Body of pancreas (tissue), 4 donors: ENCODE results near the gene TCN2. TPM values are rescaled to one million over a fixed set of nuclear protein-coding genes. Genes with fewer than 3 reads are reported as not detected.
A peak's percentile ranks its signal among the peaks of the same experiment; 100 is the strongest.

Source experiments
- ATAC-seq: fragments of 150-250 bp; one replicate; pipeline ENCODE4 v1.9.1; 2016
- DNase-seq, 4 donors: peaks; one replicate each; pipeline ENCODE4 v3.0.0-alpha.2; 2019
- H3K27ac ChIP-seq, 4 donors: fragments of 200-600 bp; sonication (generic); 1 replicate in 3 of 4; 2 replicates in 1 of 4; pipeline versions ENCODE4 v1.5.1 to v1.6.1; 2016 to 2019; ENCODE audit warnings: mild to moderate bottlenecking in 1 of 4, mixed read lengths in 1 of 4, moderate library complexity in 1 of 4
- H3K27me3 ChIP-seq, 2 donors: fragments of 200-600 bp; sonication (generic); one replicate each; pipeline ENCODE4 v1.6.0; 2016; ENCODE audit warnings: mild to moderate bottlenecking in 1 of 2
- H3K36me3 ChIP-seq, 2 donors: fragments of 200-600 bp; sonication (generic); replicated peaks in 1 of 2; 2 replicates each; pipeline ENCODE4 v1.5.1; 2016; ENCODE audit warnings: low read depth in 2 of 2; ENCODE audit not compliant: insufficient read depth in 1 of 2
- H3K4me1 ChIP-seq: fragments of 200-600 bp; sonication (generic); one replicate; pipeline ENCODE4 v1.6.0; 2016
- H3K4me3 ChIP-seq, 2 donors: fragments of 200-600 bp; sonication (generic); 1 replicate in 1 of 2; 2 replicates in 1 of 2; pipeline ENCODE4 v1.5.1; 2016 to 2019
- H3K9me3 ChIP-seq, 3 donors: fragments of 200-600 bp; sonication (generic); 1 replicate in 2 of 3; 2 replicates in 1 of 3; pipeline ENCODE4 v1.5.1; 2016
- POLR2A ChIP-seq, 3 donors: fragments of 450-650 bp; IDR thresholded peaks; one replicate each; pipeline ENCODE4 v1.6.1; 2016; ENCODE audit warnings: antibody characterized with exemption in 3 of 3, mild to moderate bottlenecking in 2 of 3
- WGBS, 2 donors: methylation state at CpG; one replicate each; pipeline ENCODE4 v1.1.5; 2017; 5-methylcytosine and 5-hydroxymethylcytosine counted together
- intact Hi-C: fragments of 100-400 bp; cut with DNase I; formaldehyde crosslinking; loops from one replicate; pipeline ENCODE4 v1.15.1; 2023
- total RNA-seq, 2 donors: library from RNA; depleted of rRNA; stranded (reverse); fragments of >200 nt; gene quantifications; one replicate each; pipeline ENCODE4 v1.1.0, GENCODE V29; 2016
- TF ChIP-seq, protein P1 (sequence below), 7 experiments: fragments of 450-650 bp in 4 of 7; fragments of 200-600 bp in 3 of 7; sonication (generic) in 3 of 7; IDR thresholded peaks; one replicate each; pipeline ENCODE4 v1.5.1; 2016 to 2019; ENCODE audit warnings: antibody characterized with exemption in 7 of 7

TCN2 gene
- total RNA-seq, 2 donors from 2014 or later, result 14.8 to 16.3 TPM

DNA sequence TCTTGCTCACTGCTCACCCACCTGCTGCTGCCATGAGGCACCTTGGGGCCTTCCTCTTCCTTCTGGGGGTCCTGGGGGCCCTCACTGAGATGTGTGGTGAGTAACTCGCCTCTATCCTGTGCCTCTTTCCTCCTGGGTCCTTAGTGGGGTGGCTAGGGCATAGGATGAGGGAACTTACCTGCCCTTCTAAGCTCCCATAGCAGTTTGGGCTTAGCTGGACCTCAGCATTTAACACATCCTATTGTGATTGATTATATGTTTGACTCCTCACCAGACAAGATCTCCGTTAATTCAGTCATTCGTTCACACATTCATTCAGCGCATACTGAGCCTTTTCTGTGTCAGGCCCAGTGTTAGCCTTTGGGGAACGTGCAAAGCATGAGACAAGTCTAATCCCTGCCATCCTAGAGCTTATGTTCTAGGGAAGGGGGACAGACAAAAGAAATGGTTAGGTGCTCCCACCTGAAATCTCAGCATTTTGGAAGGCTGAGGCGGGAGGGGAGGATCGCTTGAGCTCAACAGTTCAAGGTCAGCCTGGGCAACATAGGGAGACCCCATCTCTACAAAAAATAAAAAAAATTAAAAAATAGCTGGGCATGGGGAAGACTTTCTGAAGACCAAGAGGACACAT is 441 bp downstream of the TCN2 start:
- no peaks in the 10 kb centered on the region for H3K27me3 ChIP-seq
- H3K9me3 ChIP-seq, result no peaks in the 10 kb centered on the region
- peak overlapping the region in 1 of 2 donors; percentile 34 for H3K4me3 ChIP-seq
- WGBS, 2 donors, result 65 to 74% methylated on average over 7 of the region's 7 CpGs
- H3K36me3 ChIP-seq, result no peaks in the 10 kb centered on the region
- DNase-seq, result no peak
- peaks cover 25% of the 10 kb centered on the region for H3K4me1 ChIP-seq
- TF ChIP-seq, protein P1, sequence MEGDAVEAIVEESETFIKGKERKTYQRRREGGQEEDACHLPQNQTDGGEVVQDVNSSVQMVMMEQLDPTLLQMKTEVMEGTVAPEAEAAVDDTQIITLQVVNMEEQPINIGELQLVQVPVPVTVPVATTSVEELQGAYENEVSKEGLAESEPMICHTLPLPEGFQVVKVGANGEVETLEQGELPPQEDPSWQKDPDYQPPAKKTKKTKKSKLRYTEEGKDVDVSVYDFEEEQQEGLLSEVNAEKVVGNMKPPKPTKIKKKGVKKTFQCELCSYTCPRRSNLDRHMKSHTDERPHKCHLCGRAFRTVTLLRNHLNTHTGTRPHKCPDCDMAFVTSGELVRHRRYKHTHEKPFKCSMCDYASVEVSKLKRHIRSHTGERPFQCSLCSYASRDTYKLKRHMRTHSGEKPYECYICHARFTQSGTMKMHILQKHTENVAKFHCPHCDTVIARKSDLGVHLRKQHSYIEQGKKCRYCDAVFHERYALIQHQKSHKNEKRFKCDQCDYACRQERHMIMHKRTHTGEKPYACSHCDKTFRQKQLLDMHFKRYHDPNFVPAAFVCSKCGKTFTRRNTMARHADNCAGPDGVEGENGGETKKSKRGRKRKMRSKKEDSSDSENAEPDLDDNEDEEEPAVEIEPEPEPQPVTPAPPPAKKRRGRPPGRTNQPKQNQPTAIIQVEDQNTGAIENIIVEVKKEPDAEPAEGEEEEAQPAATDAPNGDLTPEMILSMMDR (IDR thresholded peaks at IDR 0.05), result no peak
- no peak for TF ChIP-seq POLR2A (IDR thresholded peaks at IDR 0.05)
- peak overlapping the region; percentile 75 to 86 (median 80) for H3K27ac ChIP-seq
- peak; percentile 5 for ATAC-seq
- intact Hi-C loops, result no loop called here

DNA sequence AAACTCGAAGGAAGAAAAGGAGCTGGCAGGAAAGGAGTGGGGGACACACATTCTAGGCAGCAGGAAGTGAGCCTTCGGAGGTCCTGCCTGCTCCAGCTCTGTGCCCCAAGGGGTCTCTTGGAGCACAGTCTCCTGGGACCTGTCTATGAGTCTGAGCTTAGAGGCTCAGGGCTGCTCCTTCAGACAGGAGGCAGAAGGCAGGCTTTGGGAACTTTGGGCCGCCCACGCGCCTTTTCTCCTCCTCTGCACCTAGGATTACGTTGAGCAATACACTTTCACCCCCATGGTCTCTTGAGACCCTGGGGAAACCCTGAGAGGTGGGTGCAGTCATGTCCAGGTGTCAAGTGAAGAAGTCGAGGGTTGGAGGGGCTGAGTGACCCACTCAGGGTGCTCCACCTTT is 965 bp downstream of the TCN2 start:
- WGBS, 2 donors, result 74 to 80% methylated on average over 4 to 7 of the region's 7 CpGs
- Histone ChIP-seq H3K9me3 (no peaks in the 10 kb centered on the region), H3K4me1 (peaks cover 25% of the 10 kb centered on the region), H3K27ac (no peak overlapping the region), H3K4me3 (no peak overlapping the region), H3K36me3 (no peaks in the 10 kb centered on the region), H3K27me3 (no peaks in the 10 kb centered on the region)
- no peak for DNase-seq
- intact Hi-C loops, result no loop called here
- TF ChIP-seq POLR2A (IDR thresholded peaks at IDR 0.05), result no peak
- ATAC-seq, result no peak

DNA sequence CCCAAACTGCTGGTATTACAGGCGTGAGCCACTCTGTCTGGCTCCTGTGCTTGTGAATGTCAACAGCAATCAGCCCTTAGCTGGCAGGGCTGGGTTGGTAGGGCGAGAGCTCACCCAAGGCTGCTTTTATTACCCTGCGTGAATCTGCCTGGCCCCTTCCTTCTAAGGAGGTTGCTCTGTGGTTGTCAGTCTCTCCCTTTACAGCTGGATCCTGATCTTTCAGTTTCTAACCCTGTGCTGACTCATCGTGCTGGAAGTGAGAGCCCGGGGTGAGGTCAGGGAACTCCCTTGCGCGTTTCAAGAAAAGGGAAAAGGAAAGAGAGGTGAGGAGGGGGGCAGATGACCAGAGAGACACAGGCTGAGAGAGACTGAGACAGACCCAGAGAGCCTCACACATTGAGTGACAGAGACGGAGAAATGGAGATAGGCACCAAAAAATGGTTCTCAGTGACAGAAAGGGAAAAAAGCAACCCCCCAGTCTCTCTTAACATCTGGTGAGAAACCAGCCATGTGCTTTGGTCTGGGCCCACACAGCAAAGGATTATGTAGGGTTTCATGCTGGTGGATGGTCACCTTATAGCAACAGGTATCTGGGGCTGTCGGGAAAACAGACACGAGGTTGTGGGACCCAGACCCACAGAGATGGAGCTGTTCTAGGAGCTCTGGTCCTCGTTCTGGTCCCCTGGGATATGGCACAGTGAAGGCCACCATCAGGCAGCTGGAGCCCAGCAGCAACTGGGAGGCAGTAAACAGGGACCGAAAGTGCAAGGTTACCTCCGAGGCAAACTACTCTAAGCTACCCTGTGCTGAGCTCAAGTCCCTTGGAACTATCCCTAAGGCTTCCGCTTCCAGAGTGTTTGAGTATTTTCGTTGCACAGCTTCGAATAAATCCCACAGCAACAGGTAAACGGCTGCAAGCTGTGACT is 2.5 kb downstream of the TCN2 start:
- peaks cover 25% of the 10 kb centered on the region for H3K4me1 ChIP-seq
- WGBS, 2 donors, result 59 to 68% methylated on average over 15 to 17 of the region's 17 CpGs
- intact Hi-C loops, result no loop called here

DNA sequence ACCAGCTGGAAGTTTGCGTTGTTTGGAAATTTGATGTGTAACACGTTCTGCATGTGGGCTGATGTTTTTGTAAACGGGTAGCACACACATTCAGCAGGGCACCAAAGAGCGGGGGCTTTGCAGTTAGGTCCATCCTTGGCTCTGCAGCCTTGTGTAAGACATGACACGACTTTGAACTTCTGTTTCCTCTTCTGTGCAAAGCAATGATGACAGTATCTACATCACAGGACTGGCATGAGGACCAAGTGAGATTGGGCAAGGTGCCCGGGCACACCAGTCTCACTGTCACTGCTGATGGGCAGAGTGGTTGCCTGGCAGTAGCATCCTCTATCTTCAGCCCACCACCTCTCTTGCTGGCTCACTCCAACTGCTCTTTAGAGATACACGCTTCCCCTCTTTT is 3.3 kb downstream of the TCN2 start:
- peaks cover 20% of the 10 kb centered on the region for H3K4me1 ChIP-seq
- DNase-seq (peak in 1 of 4 donors; percentile 65), ATAC-seq (no peak)
- no peak for TF ChIP-seq POLR2A (IDR thresholded peaks at IDR 0.05)
- TF ChIP-seq, protein P1 (IDR thresholded peaks at IDR 0.05), result no peak
- no peak overlapping the region for H3K27ac ChIP-seq
- H3K4me3 ChIP-seq, result no peak overlapping the region
- intact Hi-C loops, result no loop called here
- H3K36me3 ChIP-seq, result no peaks in the 10 kb centered on the region
- no peaks in the 10 kb centered on the region for H3K9me3 ChIP-seq
- no peaks in the 10 kb centered on the region for H3K27me3 ChIP-seq
- 57 to 70% methylated on average over 7 of the region's 7 CpGs for WGBS, 2 donors

More for the DNA sequence above, 2.5 kb downstream of the TCN2 start:
- TF ChIP-seq POLR2A (IDR thresholded peaks at IDR 0.05), result no peak
- TF ChIP-seq, protein P1 (IDR thresholded peaks at IDR 0.05), result no peak
- no peak for ATAC-seq
- H3K27me3 ChIP-seq, result no peaks in the 10 kb centered on the region
- no peak overlapping the region for H3K4me3 ChIP-seq
- no peaks in the 10 kb centered on the region for H3K9me3 ChIP-seq
- no peaks in the 10 kb centered on the region for H3K36me3 ChIP-seq
- peak in 3 of 4 donors; percentile 15 to 65 (median 34) for DNase-seq
- H3K27ac ChIP-seq, result peak overlapping the region in 2 of 4 donors; percentile 9 to 70

DNA sequence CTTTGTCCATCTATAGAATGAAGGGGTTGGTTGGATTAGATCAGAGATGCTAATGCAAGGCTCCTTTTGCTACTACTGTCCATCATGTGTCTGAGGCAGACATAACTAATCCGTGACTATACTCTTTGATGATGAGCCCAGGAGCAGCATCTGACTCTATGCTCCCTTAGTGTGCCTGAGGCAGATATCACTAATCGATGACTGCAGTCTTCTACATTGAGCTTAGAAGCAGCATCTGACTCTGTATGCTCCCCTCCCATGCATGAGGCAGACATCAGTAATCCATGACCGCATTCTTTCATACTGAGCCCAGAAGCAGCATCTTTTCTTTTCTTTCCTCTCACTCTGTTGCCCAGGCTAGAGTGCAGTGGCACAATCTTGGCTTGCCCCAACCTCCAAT is 4.2 kb downstream of the TCN2 start:
- H3K4me1 ChIP-seq, result peaks cover 11% of the 10 kb centered on the region
- TF ChIP-seq, protein P1 (IDR thresholded peaks at IDR 0.05), result no peak
- TF ChIP-seq POLR2A (IDR thresholded peaks at IDR 0.05), result no peak
- DNase-seq (no peak), ATAC-seq (no peak)
- intact Hi-C loops, result no loop called here
- H3K27me3 ChIP-seq, result no peaks in the 10 kb centered on the region
- no peaks in the 10 kb centered on the region for H3K36me3 ChIP-seq
- no peak overlapping the region for H3K4me3 ChIP-seq
- WGBS, 2 donors, result 80 to 91% methylated on average over 3 of the region's 3 CpGs
- no peak overlapping the region for H3K27ac ChIP-seq
- H3K9me3 ChIP-seq, result no peaks in the 10 kb centered on the region
